ENCODE data around the gene BNIP2. TPM values are rescaled to one million over a fixed set of nuclear protein-coding genes. Genes with fewer than 3 reads are reported as not detected.

Gene BNIP2
- total RNA-seq, 1 donor from 2014 or later, result 123 TPM

- FAIRE-seq (peak; percentile 72), DNase-seq (ENCODE audit: low read depth) (no peak)
- TF ChIP-seq CTCF (IDR thresholded peaks at IDR 0.05; ENCODE audit: insufficient read depth, low read length, severe bottlenecking), result no peak
- H3K4me3 ChIP-seq (ENCODE audit: low read depth, low read length), result no peak overlapping the region
- H3K36me3 ChIP-seq (ENCODE audit: control insufficient read depth, insufficient read depth, low read length), result peaks cover 20% of the 10 kb centered on the region
- H3K27me3 ChIP-seq (ENCODE audit: control insufficient read depth, insufficient read depth, low read length), result no peaks in the 10 kb centered on the region
Measured at GRCh38 chr15:59676565-59676964, 12.6 kb downstream of the BNIP2 start.

GRCh38 chr15:59674361-59674877 is 14.7 kb downstream of the BNIP2 start:
- DNase-seq (ENCODE audit: low read depth), result no peak
- FAIRE-seq, result no peak
- H3K4me3 ChIP-seq (ENCODE audit: low read depth, low read length), result no peak overlapping the region
- TF ChIP-seq CTCF (IDR thresholded peaks at IDR 0.05; ENCODE audit: insufficient read depth, low read length, severe bottlenecking), result no peak
- peaks cover 14% of the 10 kb centered on the region for H3K36me3 ChIP-seq (ENCODE audit: control insufficient read depth, insufficient read depth, low read length)
- H3K27me3 ChIP-seq (ENCODE audit: control insufficient read depth, insufficient read depth, low read length), result no peaks in the 10 kb centered on the region

GRCh38 chr15:59668556-59668955 is 20.6 kb downstream of the BNIP2 start:
- no peak for TF ChIP-seq CTCF (IDR thresholded peaks at IDR 0.05; ENCODE audit: insufficient read depth, low read length, severe bottlenecking)
- no peak for FAIRE-seq
- Histone ChIP-seq H3K27me3 (ENCODE audit: control insufficient read depth, insufficient read depth, low read length) (no peaks in the 10 kb centered on the region), H3K36me3 (ENCODE audit: control insufficient read depth, insufficient read depth, low read length) (peaks cover 11% of the 10 kb centered on the region), H3K4me3 (ENCODE audit: low read depth, low read length) (no peak overlapping the region)
- DNase-seq (ENCODE audit: low read depth), result no peak

- no peaks in the 10 kb centered on the region for H3K36me3 ChIP-seq (ENCODE audit: control insufficient read depth, insufficient read depth, low read length)
Measured at GRCh38 chr15:59662260-59662659, 26.9 kb downstream of the BNIP2 start.

GRCh38 chr15:59659366-59659765 is 29.8 kb downstream of the BNIP2 start:
- no peak for TF ChIP-seq CTCF (IDR thresholded peaks at IDR 0.05; ENCODE audit: insufficient read depth, low read length, severe bottlenecking)
- DNase-seq (ENCODE audit: low read depth) (no peak), FAIRE-seq (no peak)
- Histone ChIP-seq H3K4me3 (ENCODE audit: low read depth, low read length) (no peak overlapping the region), H3K27me3 (ENCODE audit: control insufficient read depth, insufficient read depth, low read length) (no peaks in the 10 kb centered on the region), H3K36me3 (ENCODE audit: control insufficient read depth, insufficient read depth, low read length) (no peaks in the 10 kb centered on the region)

More at GRCh38 chr15:59662260-59662659, 26.9 kb downstream of the BNIP2 start:
- FAIRE-seq (no peak), DNase-seq (ENCODE audit: low read depth) (no peak)
- TF ChIP-seq CTCF (IDR thresholded peaks at IDR 0.05; ENCODE audit: insufficient read depth, low read length, severe bottlenecking), result no peak
- H3K4me3 ChIP-seq (ENCODE audit: low read depth, low read length), result no peak overlapping the region
- no peaks in the 10 kb centered on the region for H3K27me3 ChIP-seq (ENCODE audit: control insufficient read depth, insufficient read depth, low read length)

GRCh38 chr15:59657635-59658125 is 31.4 kb downstream of the BNIP2 start:
- Histone ChIP-seq H3K27me3 (ENCODE audit: control insufficient read depth, insufficient read depth, low read length) (no peaks in the 10 kb centered on the region), H3K36me3 (ENCODE audit: control insufficient read depth, insufficient read depth, low read length) (no peaks in the 10 kb centered on the region), H3K4me3 (ENCODE audit: low read depth, low read length) (peak overlapping the region; percentile 76)
- FAIRE-seq (no peak), DNase-seq (ENCODE audit: low read depth) (no peak)
- no peak for TF ChIP-seq CTCF (IDR thresholded peaks at IDR 0.05; ENCODE audit: insufficient read depth, low read length, severe bottlenecking)
